Raji (cell line): Measurements from ENCODE around the gene KCTD2.

ENCODE experiments used
- POLR2A ChIP-seq: IDR thresholded peaks from 2 replicates; pipeline ENCODE4 v1.6.1; 2011; ENCODE audit warnings: low read depth, low read length, control low read depth; ENCODE audit not compliant: insufficient read depth

KCTD2 gene, protein sequence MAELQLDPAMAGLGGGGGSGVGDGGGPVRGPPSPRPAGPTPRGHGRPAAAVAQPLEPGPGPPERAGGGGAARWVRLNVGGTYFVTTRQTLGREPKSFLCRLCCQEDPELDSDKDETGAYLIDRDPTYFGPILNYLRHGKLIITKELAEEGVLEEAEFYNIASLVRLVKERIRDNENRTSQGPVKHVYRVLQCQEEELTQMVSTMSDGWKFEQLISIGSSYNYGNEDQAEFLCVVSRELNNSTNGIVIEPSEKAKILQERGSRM

DNA sequence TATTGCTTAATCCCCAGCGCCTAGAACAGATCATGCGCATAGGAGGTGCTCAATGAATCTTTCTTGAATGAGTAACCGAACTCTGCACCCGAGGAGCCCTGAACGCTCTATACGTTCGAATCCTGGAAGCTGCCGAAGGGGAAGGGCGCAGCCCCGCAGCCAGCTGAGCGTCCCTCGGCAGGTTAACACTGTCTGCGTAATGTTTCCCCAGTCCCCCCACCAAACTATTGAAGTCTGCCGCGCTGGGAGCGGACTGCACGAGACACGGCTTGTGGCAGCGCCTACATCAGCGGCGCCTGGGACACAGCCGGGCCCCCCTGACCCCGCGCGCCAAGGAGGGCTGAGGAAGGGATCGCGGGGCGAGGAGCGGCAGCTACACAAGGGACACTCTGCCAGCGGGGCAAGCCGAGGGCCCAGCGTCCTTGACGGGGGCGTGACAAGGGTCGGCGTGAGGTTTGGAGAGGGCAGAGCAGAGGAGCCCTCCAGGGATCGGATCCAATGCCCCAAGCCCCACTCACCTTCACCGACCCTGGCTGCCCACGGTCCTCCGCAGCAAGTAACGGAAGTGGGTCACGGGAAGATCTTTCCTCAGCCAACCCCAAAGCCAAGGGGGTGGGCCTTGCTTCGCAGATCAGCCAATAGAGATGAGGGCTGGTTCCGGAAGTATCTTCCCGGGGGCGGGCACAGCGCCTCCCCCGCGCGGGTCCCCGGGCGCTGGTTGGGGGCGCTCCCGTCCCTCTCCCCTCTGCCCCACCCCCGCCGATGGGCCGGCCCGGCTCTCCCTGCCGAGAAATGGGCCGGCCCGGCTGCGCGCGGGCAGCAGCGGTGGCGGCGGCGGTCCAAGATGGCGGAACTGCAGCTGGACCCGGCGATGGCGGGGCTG is at the start of gene KCTD2, which contains the start of gene ATP5PD:
Gene KCTD2, plus strand, starts transcription at position 819 of the 883 bp plus-strand sequence. Its CDS starts 26 bp downstream, at position 845.
Gene ATP5PD, minus strand, starts transcription at position 563 of the 883 bp plus-strand sequence. CDS start 4,319 bp downstream, outside the sequence.
- peak; percentile 99 for TF ChIP-seq POLR2A

DNA sequence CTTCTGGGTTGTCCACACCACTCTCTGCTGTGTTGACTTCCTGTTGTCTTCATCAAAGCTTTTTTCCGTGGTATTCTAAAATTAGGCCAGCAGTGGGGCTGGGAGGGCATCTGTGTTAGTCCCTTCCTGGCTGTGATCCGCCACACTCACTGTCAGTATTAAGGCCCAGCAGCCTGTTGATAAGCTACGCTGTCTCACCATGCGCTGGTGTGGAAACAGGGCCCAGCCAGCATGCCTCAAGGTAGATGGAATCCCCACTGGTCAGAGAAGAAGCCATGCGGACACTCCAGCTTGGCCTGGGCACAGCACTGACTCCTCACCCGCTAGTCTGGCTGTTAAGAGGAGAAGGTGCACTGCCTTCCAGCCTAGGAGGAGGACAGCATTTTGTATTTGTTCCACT is 48.2 kb upstream of the KCTD2 start:
- no peak for TF ChIP-seq POLR2A

DNA sequence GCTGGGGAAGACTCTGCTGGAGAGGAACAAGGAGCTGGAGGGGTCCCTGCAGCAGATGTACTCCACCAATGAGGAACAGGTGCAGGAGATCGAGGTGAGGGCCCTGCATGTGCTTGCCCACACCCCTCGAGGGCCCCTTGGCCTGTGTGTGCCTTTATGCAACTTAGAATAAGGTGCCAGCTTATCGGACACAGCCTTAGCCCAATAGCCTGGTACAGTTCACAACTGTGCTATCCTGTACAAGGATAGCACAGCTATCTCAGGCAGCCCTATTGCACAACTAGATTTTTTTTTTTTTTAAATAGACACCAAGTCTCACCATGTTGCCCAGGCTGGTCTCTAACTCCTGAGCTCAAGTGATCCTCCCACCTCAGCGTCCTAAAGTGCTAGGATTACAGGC is 47.5 kb upstream of the KCTD2 start:
- no peak for TF ChIP-seq POLR2A

DNA sequence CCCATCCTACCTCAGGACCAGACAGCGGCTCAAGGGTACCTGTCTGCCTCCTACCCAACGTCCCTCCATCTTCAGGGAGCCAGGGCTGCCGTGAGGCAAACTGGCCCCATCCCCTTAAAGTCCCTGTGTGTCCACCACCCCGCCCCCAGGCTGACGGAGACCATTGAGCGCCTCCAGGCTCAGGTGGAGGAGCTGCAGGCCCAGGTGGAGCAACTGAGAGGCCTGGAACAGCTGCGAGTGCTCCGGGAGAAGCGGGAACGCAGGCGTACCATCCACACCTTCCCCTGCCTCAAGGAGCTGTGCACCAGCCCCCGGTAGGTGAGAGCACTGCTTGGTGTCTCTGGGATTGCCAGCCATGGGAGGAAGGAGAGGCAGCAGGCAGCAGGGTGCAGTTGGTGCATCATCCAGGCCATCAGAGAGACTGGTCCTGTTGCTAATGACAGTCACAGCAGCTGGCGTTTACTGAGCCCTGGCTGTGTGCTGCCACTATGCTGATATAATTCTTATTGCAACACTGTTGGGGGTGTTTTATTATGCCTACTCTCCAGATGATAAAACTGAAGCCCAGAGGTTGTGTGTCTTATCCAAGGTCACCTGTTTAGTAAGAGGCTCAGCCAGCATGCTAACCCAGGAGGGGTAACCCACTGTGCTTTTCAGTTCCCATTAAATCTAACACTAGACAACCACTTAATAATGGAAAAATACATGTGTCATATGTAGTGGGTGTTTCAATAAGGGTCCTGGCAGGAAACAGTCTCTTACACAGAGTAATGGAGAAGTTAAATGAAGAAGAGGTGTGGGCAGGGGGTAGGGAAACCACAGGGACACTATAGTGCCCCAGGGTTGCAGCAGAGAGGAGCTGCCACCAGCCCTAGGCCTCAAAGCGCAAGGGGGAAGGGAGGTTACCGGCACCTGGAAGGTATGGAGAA is 44.8 kb upstream of the KCTD2 start:
- no peak for TF ChIP-seq POLR2A

DNA sequence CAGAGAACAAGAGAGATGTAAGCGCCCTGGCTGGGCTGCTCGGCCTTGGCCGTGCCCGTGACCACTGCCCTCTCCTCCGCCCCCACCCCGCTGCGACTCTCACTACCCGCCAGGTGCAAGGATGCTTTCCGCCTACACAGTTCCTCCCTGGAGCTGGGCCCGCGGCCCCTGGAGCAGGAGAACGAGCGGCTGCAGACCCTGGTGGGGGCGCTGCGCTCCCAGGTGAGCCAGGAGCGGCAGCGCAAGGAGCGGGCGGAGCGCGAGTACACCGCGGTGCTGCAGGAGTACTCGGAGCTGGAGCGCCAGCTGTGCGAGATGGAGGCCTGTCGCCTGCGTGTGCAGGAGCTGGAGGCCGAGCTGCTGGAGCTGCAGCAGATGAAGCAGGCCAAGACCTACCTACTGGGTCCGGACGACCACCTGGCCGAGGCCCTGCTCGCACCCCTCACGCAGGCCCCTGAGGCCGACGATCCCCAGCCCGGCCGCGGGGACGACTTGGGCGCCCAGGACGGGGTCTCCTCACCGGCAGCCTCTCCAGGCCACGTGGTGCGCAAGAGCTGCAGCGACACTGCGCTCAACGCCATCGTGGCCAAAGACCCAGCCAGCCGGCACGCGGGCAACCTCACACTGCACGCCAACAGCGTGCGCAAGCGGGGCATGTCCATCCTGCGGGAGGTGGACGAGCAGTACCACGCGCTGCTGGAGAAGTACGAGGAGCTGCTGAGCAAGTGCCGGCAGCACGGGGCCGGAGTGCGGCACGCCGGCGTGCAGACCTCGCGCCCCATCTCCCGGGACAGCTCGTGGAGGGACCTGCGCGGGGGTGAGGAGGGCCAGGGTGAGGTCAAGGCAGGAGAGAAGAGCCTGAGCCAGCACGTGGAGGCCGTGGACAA is 43.7 kb upstream of the KCTD2 start:
- no peak for TF ChIP-seq POLR2A

DNA sequence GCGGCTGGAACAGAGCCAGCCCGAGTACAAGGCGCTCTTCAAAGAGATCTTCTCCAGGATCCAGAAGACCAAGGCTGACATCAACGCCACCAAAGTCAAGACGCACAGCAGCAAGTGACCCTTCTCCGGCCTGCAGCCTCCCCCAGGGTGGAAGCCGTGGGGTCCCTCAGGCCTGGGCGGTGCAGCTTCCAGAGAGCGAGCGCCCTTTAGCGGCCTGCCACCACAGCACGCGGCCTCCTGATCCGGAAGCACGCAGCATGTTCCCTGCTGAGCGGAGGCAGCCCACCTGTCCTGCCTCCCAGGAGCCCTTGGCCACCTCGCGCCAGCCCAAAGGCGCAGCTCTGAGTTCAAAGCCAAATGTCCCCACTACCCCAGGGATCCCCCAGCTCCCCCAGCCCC is 43.1 kb upstream of the KCTD2 start:
- no peak for TF ChIP-seq POLR2A

DNA sequence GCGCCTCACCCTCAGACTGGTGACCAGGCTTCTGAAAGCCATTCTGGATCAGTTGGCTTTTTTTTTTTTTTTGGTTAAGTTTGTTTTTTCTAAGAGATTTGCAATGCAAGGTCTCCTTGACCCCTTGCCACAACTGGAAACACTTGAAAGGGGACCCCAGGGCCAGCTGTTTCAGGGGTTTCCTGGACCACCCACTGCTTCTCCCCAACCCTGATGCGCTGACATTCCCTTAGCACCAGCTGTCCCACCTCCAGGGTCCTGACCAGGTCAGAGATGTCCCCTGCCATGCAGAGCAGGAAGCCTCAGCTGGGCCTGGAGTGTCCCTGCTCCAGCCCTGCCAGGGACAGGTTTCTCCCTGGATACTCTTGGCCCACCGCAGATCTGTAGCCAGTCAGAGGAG is 42.7 kb upstream of the KCTD2 start:
- TF ChIP-seq POLR2A: no peak

DNA sequence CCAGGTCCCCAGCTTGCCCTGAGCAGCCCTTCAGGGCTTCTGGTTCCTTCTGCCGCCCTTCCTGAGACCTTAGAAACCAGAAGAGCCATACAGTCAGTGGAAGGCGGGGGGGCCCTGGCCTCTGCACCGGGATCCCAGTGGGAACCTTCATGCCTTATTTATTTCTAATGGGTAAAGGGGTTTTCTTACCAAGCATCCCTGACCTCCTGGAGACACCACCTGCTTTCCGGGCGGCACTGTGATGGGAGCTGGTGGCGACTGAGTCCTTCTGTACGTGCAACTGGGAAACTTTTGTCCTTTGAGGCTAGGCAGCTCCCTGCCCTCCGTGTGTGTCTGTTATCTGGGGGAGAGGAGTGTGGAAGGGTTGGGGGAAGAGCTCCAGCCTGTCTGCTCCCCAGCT is 41.7 kb upstream of the KCTD2 start:
- no peak for TF ChIP-seq POLR2A

DNA sequence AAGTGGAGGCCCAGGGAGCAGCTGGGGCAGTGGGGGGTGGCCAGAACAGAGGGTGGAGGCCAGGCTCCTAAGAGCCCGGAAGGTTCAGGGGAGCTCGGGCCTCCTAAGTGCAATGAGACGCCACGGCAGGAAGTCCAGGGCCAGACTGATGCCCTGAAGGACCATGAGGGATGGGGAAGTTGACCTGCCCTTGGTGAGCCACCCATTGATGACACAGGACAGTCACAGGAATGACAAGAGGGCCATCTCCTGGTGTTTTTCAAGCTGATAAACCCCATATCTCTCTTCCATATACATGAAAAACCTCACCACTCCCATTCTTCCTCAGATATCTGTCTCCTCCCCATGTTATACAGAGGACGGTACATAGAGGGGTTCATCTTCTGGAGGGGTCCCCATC is 40.4 kb upstream of the KCTD2 start:
- no peak for TF ChIP-seq POLR2A

DNA sequence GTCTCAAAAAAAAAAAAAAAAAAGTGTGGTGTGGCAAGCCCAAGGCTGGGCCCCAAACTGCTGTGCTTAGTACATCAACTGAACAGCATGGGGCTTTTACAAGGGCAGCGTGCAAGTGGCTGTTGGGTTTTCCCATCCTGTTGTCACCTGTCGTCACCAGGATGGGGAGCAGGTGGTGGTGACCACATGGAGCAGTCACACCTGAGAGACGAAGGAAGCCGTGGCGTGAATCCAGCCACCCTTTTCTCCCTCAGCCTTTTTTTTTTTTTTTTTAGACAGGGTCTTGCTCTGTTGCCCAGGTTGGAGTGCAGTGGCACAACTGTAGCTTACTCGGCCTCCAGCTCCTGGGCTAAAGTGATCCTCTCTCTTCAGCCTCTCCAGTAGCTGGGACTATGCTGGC is 38.7 kb upstream of the KCTD2 start:
- TF ChIP-seq POLR2A: no peak

DNA sequence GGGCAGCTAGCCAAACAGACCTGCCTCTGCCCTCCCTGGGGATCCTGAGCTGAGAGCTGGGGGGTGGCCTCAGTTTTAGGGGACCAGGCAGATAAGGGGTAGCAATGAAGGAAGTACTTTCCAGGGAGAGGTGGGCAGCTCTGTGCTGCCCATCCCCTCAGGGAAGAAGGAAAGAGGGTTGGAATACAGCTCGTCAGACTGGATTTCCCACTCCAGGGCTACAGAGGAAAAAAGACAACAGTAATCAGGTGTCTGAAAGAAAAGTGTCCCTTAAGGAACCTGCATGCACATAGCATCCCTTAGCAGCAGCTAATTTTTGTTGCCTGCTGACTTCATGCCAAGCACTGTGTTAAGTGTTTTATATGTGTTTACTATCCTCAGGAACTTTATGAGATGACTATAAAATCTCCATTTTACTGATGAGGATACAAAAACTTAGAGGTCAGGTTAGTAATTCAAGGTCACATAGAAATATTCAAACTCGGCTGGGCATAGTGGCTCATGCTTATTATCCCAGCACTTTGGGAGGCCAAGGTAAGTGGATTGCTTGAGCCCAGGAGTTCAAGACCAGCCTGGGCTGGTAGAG is 37.8 kb upstream of the KCTD2 start:
- no peak for TF ChIP-seq POLR2A

DNA sequence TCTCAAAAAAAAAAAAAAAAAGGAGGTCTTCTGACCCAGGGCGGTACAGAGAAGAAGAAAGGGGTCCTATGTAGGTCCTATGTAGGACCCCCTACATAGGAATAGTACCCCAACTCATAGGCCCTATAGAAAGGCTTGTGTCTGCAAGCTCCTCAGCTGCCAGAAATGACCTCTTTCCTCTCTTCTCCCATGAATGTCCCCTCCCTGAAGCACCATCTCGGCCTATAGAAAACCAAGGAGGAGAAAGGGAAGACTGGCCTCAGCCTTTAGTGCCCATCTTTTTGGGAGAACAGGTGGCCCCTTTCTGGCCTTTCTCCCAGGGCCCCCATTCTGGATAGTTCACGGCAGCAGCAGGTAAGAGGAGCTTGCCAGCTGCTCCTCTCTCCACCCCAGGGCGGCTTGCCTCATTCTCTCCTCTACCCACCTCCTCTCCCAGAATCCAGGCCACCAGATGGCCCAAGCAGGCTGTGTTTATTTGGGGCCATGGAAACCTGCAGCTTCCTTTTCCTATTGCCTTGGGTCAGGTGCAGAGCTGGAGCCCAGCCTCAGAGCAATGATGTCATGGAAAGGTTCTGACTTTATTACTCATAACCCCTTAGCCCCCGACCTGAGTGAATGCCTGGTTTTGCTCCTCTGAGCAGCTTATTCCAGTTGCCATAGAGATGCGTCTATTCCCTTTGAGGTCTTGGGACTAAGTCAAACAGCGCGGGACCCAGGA is 36.2 kb upstream of the KCTD2 start:
- no peak for TF ChIP-seq POLR2A

DNA sequence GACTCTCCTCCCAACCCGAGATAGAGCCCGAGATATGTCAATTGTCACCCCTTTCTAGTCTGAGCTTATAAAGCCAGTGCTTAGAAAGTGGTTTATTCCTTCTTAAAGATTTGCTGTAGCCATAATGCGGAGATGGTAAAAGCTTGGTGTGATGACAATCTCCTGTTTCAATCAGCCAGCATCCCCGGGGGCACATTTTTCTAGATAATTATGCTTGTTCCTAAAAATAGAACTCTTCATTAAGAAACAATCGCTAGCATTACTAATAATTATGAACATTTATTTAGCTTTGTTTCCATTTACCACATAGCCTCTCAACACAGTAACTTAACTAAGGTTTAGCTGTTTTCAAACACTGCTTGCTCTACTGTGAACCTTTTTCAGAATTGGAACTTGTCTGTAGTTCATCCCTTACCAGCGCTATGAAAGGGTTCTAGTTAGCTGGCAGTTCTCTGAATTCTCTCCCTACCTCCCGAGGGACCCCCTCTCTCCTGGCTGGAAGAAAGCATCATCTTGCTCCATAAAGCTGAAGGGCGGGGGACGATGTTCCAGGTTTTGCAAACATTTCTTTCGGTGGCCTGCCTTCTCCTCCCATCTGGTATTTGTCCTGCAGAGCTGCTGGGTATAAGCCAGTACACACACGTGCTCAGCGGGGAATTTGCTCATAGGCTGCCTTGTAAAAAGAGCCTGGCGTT is 35.5 kb upstream of the KCTD2 start:
- no peak for TF ChIP-seq POLR2A

DNA sequence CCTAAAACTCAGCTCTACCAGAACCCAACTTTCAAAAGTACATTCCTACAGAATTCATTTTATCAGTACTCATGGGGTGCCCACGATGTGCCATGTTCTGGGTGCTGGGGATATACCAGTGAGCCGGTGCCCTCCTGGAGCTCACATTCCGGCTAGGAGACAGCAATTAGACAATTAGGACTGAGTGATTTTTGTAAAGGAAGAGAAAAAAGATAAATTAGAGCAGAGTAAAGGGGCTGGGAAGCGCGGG is 35.0 kb upstream of the KCTD2 start:
- no peak for TF ChIP-seq POLR2A
